Bronchial epithelial cell (primary cell): Measurements from ENCODE around the gene TNIP2. TPM values are rescaled to one million over a fixed set of nuclear protein-coding genes. Genes with fewer than 3 reads are reported as not detected.

ENCODE experiments used
- DNase-seq: peaks from one replicate; pipeline ENCODE4 v3.0.0-alpha.2; 2010; ENCODE audit warnings: low read depth
- FAIRE-seq: peaks from 2 replicates; lab custom pipeline; 2011; peaks lifted over from hg19 to GRCh38; lab: Jason Lieb, UNC
- H3K27me3 ChIP-seq: 2 replicates; pipeline ENCODE4 v1.5.1; 2011; ENCODE audit warnings: low read length; ENCODE audit not compliant: control insufficient read depth, insufficient read depth
- H3K36me3 ChIP-seq: 2 replicates; pipeline ENCODE4 v1.5.1; 2011; ENCODE audit warnings: low read length; ENCODE audit not compliant: control insufficient read depth, insufficient read depth
- H3K4me3 ChIP-seq: 2 replicates; pipeline ENCODE4 v1.5.1; 2011; ENCODE audit warnings: mild to moderate bottlenecking, low read depth, low read length, control low read depth
- total RNA-seq: library from RNA; depleted of rRNA; stranded (reverse); fragments of >200 nt; gene quantifications from 2 replicates; pipeline ENCODE4 v1.2.1, GENCODE V29; 2014
- TF ChIP-seq, protein P1 (sequence below): IDR thresholded peaks from 2 replicates; pipeline ENCODE4 v1.5.1; 2011; ENCODE audit warnings: mild to moderate bottlenecking, moderate library complexity, low read length, control low read depth, inconsistent platforms; ENCODE audit not compliant: insufficient read depth, severe bottlenecking

The TNIP2 gene
- total RNA-seq, 1 donor from 2014 or later, result 64.5 TPM

- DNase-seq, result no peak
- no peak overlapping the region for H3K4me3 ChIP-seq
- no peak for FAIRE-seq
These were observed 44.8 kb upstream of the TNIP2 start for GRCh38 chr4:2800691-2801596.

GRCh38 chr4:2799971-2800690 lies 44.0 kb upstream of the TNIP2 start:
- Histone ChIP-seq H3K36me3 (peaks cover 32% of the 10 kb centered on the region), H3K4me3 (no peak overlapping the region), H3K27me3 (no peaks in the 10 kb centered on the region)
- FAIRE-seq, result no peak
- DNase-seq, result peak; percentile 15
- TF ChIP-seq, protein P1, sequence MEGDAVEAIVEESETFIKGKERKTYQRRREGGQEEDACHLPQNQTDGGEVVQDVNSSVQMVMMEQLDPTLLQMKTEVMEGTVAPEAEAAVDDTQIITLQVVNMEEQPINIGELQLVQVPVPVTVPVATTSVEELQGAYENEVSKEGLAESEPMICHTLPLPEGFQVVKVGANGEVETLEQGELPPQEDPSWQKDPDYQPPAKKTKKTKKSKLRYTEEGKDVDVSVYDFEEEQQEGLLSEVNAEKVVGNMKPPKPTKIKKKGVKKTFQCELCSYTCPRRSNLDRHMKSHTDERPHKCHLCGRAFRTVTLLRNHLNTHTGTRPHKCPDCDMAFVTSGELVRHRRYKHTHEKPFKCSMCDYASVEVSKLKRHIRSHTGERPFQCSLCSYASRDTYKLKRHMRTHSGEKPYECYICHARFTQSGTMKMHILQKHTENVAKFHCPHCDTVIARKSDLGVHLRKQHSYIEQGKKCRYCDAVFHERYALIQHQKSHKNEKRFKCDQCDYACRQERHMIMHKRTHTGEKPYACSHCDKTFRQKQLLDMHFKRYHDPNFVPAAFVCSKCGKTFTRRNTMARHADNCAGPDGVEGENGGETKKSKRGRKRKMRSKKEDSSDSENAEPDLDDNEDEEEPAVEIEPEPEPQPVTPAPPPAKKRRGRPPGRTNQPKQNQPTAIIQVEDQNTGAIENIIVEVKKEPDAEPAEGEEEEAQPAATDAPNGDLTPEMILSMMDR, result peak; percentile 2

More at GRCh38 chr4:2800691-2801596, 44.8 kb upstream of the TNIP2 start:
- H3K27me3 ChIP-seq, result no peaks in the 10 kb centered on the region
- peaks cover 28% of the 10 kb centered on the region for H3K36me3 ChIP-seq
- TF ChIP-seq, protein P1, result no peak

GRCh38 chr4:2799224-2799911 lies 43.2 kb upstream of the TNIP2 start:
- peaks cover 33% of the 10 kb centered on the region for H3K36me3 ChIP-seq
- DNase-seq, result no peak

DNA sequence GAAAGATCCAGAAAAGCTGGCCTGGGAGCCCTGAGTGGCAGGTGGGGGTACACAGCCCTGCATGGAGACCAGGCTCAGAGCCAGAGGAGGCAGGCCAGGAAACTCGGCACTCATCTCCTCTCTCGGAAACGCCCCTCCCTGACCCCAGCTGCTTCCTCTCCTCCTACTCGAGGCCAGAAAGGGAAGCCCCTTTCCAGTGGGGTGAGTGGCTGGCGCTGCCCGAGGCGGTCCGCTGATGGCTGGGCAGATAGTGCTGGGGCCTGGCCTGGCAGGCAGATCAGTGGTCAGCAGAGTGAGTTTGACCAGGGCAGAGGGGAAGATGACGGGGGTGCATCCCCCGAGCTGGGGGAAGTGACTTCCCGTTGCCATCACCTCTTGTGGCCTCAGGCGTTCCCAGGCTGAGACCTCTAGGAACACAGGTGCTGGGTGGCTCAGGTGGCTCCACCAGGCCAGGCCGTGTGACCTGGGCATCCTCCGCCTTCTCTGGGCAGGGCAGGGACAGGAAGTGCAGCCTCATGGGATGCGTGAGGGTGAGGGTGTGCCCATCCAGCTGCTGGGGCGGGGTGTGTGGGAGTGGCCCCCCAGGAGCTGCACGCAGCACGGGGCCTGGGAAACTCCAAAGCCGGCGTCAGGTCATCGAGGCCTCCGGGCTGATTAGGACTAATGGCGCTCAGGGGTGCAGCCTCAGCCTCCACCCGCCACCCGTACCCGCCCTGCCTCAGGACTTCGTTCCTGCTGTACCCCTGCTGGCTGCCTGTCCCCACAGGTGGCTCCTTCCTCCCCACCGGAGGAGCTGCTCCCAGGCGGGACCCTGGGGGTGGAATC lies 42.5 kb upstream of the TNIP2 start:
- FAIRE-seq, result no peak
- DNase-seq, result peak; percentile 15
- Histone ChIP-seq H3K4me3 (no peak overlapping the region), H3K27me3 (no peaks in the 10 kb centered on the region), H3K36me3 (peaks cover 30% of the 10 kb centered on the region)
- TF ChIP-seq, protein P1, result no peak

More at GRCh38 chr4:2799224-2799911, 43.2 kb upstream of the TNIP2 start:
- H3K27me3 ChIP-seq, result no peaks in the 10 kb centered on the region
- no peak for FAIRE-seq
- H3K4me3 ChIP-seq, result no peak overlapping the region
- TF ChIP-seq, protein P1, result no peak
